NCI-H526 treated with DMSO at 0.1 percent for 48 hours (cell line): ENCODE data around the gene WDR45B.

ENCODE experiments used
- DNase-seq: peaks from one replicate; lab custom pipeline; 2025; lab: John Stamatoyannopoulos, UW

WDR45B gene

DNA sequence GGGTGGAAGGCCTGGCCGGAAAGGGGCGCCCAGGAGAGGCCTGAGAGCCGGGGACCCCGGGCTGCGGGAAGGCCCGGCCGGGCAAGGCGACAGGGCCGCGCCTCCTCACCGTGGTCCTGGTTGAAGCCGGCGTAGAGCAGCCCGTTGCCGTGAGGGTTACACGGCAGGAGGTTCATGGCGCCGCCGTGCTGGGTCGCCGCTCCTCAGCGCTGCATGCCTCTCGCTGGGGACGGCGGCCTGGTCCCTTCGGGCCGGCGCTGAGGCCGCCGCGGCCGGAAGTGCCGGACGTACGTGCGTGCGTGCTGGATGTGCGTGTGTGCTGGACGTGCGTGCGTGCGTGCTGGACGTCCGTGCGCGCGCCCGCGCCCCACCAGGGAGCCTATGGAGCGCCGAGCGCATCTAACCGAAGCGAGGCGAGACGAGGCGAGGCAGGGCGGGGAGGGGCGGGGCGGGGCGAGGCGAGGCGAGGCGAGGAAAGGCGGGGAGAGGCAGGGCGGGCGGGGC is at the start of gene WDR45B:
Gene WDR45B, minus strand, starts transcription at position 280 of the 504 bp plus-strand sequence. Its CDS starts 104 bp downstream, at position 176.
- DNase-seq = peak; percentile 90

- no peak for DNase-seq
These were observed 49.5 kb upstream of the WDR45B start for GRCh38 chr17:82697808-82698064.

DNA sequence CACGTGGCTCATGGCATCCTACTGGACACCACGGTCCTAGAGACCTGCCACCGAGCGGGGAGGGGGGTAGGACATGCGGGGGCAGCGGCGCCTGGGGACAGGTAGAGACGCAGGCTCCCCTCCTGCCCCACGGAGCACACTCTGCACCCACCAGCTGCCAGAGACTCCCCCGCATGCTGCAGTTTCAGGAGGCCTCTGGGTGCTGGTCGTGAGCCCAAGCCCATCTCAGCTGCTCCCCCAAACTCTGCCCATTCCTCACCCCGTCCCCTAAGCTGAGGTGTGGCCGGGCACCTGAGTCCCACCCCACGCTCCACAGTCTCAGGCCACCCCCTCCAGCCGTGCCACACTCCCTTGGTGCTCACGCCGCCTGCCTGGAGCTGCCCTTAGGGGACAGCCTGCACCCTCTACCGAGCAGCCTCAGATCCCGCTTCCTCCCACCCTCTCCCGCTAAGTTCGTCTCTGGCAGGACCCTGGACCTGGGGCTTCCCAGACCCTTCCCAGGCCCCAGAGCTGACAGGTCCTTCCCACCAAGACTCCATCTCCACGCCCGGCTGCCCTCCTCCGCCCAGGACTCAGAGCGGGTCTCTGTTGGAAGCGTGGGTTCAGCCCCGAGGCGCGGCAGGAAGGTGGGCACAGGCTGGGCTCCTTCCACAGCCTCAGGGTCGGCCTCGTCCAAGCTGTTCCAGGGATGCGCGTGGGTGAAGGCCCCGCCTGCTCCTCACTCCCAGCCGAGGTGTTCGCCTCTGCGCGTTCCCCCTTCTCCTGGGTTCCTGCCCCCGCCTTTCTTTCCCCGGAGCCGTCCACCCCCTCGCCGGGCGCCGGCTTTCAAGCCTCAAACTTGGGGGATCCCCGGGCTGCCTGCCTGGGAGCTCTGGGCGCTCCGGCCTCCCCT is 48.9 kb upstream of the WDR45B start:
- no peak for DNase-seq

DNA sequence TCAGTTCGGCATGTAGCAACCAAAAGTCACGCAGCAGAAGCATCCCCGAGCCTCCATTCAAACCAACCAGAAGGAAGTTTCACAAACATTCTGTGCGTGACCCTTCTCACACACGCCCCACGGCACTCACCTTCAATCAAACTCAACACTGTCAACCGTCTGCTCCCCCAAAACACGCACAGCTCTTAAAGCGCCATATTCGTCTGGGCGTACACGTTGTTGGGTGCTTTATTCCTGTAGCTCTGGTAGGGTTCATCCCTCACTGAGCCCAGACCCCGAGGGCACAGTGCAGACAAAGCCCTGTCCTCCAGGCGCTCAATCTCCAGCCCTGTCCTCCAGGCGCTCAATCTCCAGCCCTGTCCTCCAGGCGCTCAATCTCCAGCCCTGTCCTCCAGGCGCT is 48.0 kb upstream of the WDR45B start:
- DNase-seq = no peak

- DNase-seq = no peak
These were observed 46.4 kb upstream of the WDR45B start for GRCh38 chr17:82694647-82695046.

GRCh38 chr17:82693168-82693867 is 45.1 kb upstream of the WDR45B start:
- DNase-seq = no peak

DNA sequence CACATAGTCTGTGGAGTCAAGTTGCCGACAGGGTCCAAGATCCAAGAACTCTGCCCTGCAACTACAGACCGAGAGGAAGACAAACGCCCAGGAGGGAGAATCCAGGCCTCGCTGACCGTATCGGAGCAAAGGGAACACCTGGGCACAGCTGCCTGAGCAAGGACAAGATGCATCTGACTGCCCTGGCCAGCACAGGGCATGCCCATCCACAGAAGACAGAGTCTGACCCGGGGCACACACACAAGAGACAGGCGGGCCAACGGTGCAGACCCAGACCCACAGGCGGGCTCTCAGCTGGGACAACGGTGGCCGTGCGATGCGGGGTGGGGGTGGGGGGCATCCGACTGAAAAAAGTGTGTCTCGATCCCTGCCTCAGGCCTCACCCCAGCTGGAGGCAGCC is 44.0 kb upstream of the WDR45B start:
- DNase-seq = no peak

GRCh38 chr17:82691714-82692113 is 43.5 kb upstream of the WDR45B start:
- DNase-seq = no peak

GRCh38 chr17:82690786-82691489 is 42.7 kb upstream of the WDR45B start:
- no peak for DNase-seq

DNA sequence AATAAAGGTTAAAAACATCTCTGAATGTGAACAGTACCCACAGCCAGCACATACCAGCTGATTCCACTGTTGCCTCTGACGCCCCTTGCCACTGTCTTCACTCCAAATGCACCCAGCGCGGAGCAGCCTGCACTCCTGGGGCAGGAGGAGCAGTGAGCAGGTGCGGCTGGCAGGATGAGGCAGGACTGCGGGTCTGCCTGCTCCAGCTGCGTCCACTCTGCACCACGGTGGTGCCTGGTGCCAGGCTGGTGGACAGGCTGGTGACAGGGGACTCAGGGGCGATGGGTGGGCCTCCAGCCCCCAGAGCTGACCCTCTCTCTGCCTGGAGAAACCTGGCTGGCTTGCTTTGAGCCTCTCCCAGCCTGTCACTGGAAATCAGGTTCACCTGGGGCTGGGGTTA is 40.8 kb upstream of the WDR45B start:
- DNase-seq = no peak

DNA sequence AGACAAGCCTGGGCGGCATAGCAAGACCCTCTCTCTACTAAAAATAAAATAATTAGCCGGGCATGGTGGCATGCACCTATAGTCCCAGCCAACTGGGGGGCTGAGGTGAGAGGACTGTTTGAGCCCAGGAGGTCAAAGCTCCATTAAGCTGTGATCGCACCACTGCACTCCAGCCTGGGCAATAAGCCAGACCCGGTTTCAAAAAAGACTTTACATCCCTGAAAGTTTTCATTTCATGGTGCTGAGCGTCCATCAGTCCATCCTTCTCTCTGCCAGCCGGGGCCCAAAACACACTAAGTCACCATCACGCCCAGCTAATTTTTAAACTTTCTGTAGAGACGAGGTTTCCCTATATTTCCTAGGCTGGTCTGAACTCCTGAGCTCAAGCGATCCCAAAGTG is 39.6 kb upstream of the WDR45B start:
- DNase-seq = no peak

- DNase-seq = no peak
These were observed 39.2 kb upstream of the WDR45B start for GRCh38 chr17:82687375-82687861.

- DNase-seq = no peak
These were observed 38.4 kb upstream of the WDR45B start for GRCh38 chr17:82686366-82687324.

- DNase-seq = no peak
These were observed 37.0 kb upstream of the WDR45B start for GRCh38 chr17:82685291-82685690.

DNA sequence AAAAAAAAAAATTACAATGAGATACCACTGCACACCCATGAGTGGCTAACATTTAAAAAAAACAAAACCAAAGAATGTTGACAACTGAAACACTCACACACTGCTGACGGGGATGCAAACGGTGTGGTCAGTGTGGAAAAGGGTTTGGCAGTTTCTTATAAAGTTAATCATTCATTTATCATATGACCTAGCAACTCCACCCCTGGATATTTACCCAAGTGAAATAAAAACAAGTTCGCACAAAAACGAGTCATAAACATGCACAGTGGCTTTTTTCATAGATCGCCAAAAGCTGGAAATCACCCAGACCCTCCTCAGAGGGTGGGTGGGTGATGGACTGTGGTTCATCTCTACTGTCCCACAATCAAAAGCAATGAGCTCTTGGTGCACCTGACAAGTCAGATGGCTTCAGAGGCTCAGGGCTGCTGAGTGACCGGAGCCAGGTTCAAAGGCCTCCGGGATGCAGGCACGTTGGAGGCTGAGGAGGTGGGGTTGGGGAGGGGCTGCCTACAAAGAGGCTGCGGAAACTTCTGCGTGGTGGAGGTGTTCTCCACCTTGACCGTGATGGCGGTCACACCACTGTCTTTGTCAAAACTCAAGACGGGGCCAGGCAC is 36.1 kb upstream of the WDR45B start:
- DNase-seq = no peak

- no peak for DNase-seq
These were observed 35.3 kb upstream of the WDR45B start for GRCh38 chr17:82683534-82683933.

DNA sequence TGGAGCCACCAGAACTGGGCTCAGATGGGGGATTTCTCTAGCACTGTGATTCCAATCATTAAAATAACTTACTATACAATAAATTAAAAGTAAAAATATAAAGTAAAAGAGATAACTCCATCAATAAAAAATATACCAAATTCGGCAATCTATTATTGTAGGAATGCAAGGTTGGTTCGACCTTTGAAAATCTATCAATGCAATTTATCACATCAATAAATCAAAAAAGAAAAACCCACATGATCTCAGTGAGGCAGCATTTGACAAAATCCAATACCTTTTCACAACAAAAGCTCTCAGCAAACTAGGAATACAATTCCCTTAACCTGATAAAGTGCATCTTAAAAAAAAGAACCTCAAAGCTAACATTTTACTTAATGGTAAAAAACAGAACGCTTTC is 33.3 kb upstream of the WDR45B start:
- no peak for DNase-seq

- no peak for DNase-seq
These were observed 31.6 kb upstream of the WDR45B start for GRCh38 chr17:82679586-82680465.

- no peak for DNase-seq
These were observed 30.1 kb upstream of the WDR45B start for GRCh38 chr17:82678265-82678891.
